SK-N-MC (cell line): Measurements from ENCODE around the gene TNRC6C.
"Not testable (repeated sequence)": the region's sequence is repeated elsewhere in the genome, so short reads cannot be mapped to it uniquely, and the experiment has no call there.

Source experiments
- DNase-seq: peaks from one replicate; pipeline ENCODE4 v3.0.0-alpha.2; 2011; ENCODE audit warnings: low read depth, low spot score
- H3K27ac ChIP-seq: fragments of 200-600 bp; sonication (generic); 2 replicates; pipeline ENCODE4 v1.5.1; 2016; ENCODE audit warnings: mixed run types
- H3K36me3 ChIP-seq: fragments of 200-600 bp; sonication (generic); 2 replicates; pipeline ENCODE4 v1.6.1; 2017; ENCODE audit warnings: antibody characterized with exemption, low read length, mixed read lengths; ENCODE audit not compliant: insufficient read depth
- H3K4me3 ChIP-seq: fragments of 200-600 bp; sonication (generic); 2 replicates; pipeline ENCODE4 v1.5.1; 2016
- H3K9ac ChIP-seq: fragments of 200-600 bp; sonication (generic); 2 replicates; pipeline ENCODE4 v1.8.0; 2017; ENCODE audit warnings: mixed run types, mixed read lengths; ENCODE audit not compliant: insufficient read length
- H3K9me3 ChIP-seq: fragments of 200-600 bp; sonication (generic); 2 replicates; pipeline ENCODE4 v1.6.1; 2017; ENCODE audit warnings: low read depth, mild to moderate bottlenecking, antibody characterized with exemption, low read length, moderate library complexity, mixed read lengths
- EZH2 ChIP-seq: fragments of 200-600 bp; sonication (generic); IDR thresholded peaks from one replicate; pipeline ENCODE4 v1.6.1; 2017; ENCODE audit warnings: antibody characterized with exemption
- FOXP2 ChIP-seq: optimal IDR thresholded peaks from 2 replicates; pipeline ENCODE3; 2011; ENCODE audit warnings: mild to moderate bottlenecking, moderate library complexity; ENCODE audit not compliant: insufficient read depth; ENCODE audit errors: extremely low read length, control extremely low read depth
- POLR2AphosphoS5 ChIP-seq: IDR thresholded peaks from 2 replicates; pipeline ENCODE4 v1.6.1; 2012; ENCODE audit warnings: mild to moderate bottlenecking, low read depth, low read length, borderline replicate concordance

The TNRC6C gene

DNA sequence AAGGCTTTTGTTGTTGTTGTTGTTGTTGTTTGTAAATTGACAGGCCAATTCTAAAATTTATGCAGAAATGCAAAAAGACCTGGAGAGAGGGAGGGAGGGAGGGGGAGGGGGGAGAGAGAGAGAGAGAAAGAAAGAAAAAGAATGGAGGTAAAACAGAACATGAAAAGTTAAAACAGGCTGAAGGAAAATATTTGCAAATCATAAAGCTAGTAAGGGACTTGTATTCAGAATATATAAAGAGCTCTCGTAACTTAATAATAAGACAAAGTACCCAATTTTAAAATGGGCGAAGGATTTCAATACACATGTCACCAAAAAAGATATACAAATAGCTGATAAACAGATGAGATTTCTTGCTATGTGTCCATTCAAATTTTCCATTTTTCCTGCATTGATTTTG is 15.4 kb downstream of the TNRC6C start:
- H3K9ac ChIP-seq = no peak overlapping the region
- H3K9me3 ChIP-seq = no peaks in the 10 kb centered on the region
- DNase-seq = no peak
- no peak for TF ChIP-seq FOXP2
- H3K4me3 ChIP-seq = no peak overlapping the region
- H3K27ac ChIP-seq = no peak overlapping the region
- no peaks in the 10 kb centered on the region for H3K36me3 ChIP-seq

DNA sequence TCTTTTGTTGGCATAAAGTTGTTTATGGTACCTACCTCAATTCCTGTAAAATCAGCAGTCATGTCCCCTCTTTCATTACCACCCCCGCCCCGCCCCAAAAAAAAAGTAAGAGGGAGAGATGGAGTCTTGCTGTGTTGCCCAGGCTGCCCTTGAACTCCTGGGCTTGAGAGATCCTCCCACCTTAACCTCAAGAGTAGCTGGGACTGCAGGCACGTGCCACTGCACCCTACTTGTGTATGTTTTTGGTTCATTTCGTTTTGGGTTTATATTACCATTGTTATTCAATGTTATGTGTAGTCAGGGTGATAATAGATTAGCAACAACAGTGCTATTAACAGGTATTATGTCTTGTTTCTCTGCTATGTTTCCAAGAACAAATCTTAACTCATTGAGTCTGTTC is 15.9 kb downstream of the TNRC6C start:
- H3K9ac ChIP-seq = no peak overlapping the region
- no peaks in the 10 kb centered on the region for H3K9me3 ChIP-seq
- no peak for DNase-seq
- no peaks in the 10 kb centered on the region for H3K36me3 ChIP-seq
- TF ChIP-seq FOXP2 (no peak), EZH2 (no peak)
- no peak overlapping the region for H3K4me3 ChIP-seq
- H3K27ac ChIP-seq = no peak overlapping the region

GRCh38 chr17:77982430-77982829 is 23.9 kb downstream of the TNRC6C start:
- DNase-seq, H3K9ac ChIP-seq, H3K4me3 ChIP-seq, H3K9me3 ChIP-seq, H3K36me3 ChIP-seq, H3K27ac ChIP-seq: not testable (repeated sequence)

DNA sequence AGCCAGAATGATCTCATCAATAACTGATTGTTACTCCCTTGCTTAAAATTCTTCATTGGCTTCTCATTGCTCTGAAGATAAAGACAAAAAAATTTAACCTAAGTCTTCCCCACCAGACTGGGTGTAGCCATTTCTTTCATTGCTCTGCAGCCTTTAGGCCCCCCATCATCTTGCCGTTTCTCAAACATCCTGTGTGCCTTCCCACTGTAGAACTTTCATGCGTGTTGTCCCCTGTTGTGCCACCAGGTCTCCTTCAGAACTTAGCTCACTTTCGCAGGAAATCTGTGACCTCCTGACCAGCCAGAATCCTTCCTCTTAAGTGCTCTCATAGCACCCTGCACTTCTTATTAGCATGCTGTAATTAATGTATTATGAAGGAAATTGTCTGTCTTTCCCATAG is 31.8 kb downstream of the TNRC6C start:
- Histone ChIP-seq H3K4me3 (no peak overlapping the region), H3K27ac (no peak overlapping the region), H3K36me3 (no peaks in the 10 kb centered on the region), H3K9ac (no peak overlapping the region), H3K9me3 (no peaks in the 10 kb centered on the region)
- no peak for TF ChIP-seq EZH2
- no peak for TF ChIP-seq FOXP2
- no peak for TF ChIP-seq POLR2AphosphoS5
- no peak for DNase-seq

GRCh38 chr17:77993735-77994134 is 35.2 kb downstream of the TNRC6C start:
- not testable (repeated sequence) for H3K27ac ChIP-seq, H3K36me3 ChIP-seq, H3K9me3 ChIP-seq, H3K4me3 ChIP-seq, H3K9ac ChIP-seq, DNase-seq

DNA sequence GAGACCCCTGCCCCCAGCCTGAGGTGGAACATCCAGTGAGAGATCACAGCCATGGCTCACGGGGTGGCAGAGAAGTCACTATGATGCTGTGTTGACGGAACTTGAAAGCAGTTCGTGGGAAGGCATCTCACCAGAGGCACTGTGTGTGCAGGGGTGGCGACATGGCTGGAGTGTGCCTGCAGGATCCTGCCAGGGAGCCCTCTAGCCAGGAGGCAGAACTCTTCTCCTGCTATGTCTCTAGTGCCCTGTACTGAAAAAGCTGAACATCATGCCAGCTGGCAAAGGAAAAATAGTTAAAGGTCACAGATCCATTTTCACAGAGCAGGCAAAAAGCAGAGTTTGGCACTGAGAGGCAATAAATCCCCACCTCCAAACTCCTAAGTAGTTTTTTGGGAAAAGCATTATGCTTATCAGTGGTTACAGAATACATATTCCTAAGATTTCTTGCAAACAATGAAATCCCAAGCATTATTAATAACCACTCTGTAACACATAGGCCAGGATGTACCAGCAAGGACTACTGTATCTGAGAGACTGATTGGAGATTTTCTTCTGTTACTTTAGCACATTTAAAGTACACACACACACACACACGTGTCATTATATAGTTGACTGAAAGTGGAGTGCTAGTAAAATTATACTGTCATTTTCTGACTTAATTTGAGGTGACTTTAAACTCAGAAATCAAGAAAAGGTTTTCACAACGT is 36.8 kb downstream of the TNRC6C start:
- H3K36me3 ChIP-seq = no peaks in the 10 kb centered on the region
- DNase-seq = no peak
- no peak overlapping the region for H3K27ac ChIP-seq
- no peak overlapping the region for H3K4me3 ChIP-seq
- H3K9ac ChIP-seq = no peak overlapping the region
- H3K9me3 ChIP-seq = no peaks in the 10 kb centered on the region
- TF ChIP-seq POLR2AphosphoS5 (no peak), EZH2 (no peak), FOXP2 (no peak)

DNA sequence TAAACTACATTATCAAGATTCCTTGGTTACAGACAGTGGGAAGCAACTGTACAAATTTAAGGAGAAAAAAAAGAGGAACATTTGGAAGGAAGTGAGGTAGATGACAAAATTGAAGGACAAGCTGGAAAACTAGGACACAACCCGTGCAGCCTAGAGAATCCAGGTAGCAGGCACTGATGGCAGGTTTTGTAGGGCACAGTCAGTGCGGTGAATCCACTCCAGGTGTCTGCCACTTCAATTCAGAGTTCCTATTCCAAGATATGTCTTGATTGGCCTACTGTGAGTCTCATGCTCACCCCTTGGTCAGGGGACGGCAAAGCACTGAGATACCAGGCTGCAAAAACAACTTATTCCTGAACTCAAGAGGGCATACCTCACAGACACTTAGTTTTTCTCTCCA is 37.8 kb downstream of the TNRC6C start:
- Histone ChIP-seq H3K27ac (no peak overlapping the region), H3K36me3 (no peaks in the 10 kb centered on the region), H3K4me3 (no peak overlapping the region), H3K9ac (no peak overlapping the region), H3K9me3 (no peaks in the 10 kb centered on the region)
- no peak for TF ChIP-seq POLR2AphosphoS5
- no peak for TF ChIP-seq FOXP2
- no peak for TF ChIP-seq EZH2
- DNase-seq = no peak

GRCh38 chr17:77999413-78000173 is 41.1 kb downstream of the TNRC6C start:
- no peak for DNase-seq
- TF ChIP-seq FOXP2 = no peak
- TF ChIP-seq POLR2AphosphoS5 = no peak
- no peak for TF ChIP-seq EZH2
- peak overlapping the region; percentile 19 for H3K4me3 ChIP-seq
- H3K9ac ChIP-seq = no peak overlapping the region
- peak overlapping the region; percentile 59 for H3K27ac ChIP-seq
- H3K36me3 ChIP-seq = no peaks in the 10 kb centered on the region
- H3K9me3 ChIP-seq = no peaks in the 10 kb centered on the region

- peak; percentile 30 for DNase-seq
- peak overlapping the region; percentile 59; the same call in 1 of the 2 replicates for H3K27ac ChIP-seq
- H3K36me3 ChIP-seq = no peaks in the 10 kb centered on the region
Observed at GRCh38 chr17:78000341-78000740, 41.8 kb downstream of the TNRC6C start.

More at GRCh38 chr17:78000341-78000740, 41.8 kb downstream of the TNRC6C start:
- Histone ChIP-seq H3K9ac (no peak overlapping the region), H3K4me3 (peak overlapping the region; percentile 19; the same call in 1 of the 2 replicates), H3K9me3 (no peaks in the 10 kb centered on the region)
- no peak for TF ChIP-seq EZH2
- TF ChIP-seq POLR2AphosphoS5 = no peak
- TF ChIP-seq FOXP2 = no peak
